ENCODE data around the gene SLC38A7.
"Not testable (repeated sequence)": the region's sequence is repeated elsewhere in the genome, so short reads cannot be mapped to it uniquely, and the experiment has no call there.

The SLC38A7 gene

DNA sequence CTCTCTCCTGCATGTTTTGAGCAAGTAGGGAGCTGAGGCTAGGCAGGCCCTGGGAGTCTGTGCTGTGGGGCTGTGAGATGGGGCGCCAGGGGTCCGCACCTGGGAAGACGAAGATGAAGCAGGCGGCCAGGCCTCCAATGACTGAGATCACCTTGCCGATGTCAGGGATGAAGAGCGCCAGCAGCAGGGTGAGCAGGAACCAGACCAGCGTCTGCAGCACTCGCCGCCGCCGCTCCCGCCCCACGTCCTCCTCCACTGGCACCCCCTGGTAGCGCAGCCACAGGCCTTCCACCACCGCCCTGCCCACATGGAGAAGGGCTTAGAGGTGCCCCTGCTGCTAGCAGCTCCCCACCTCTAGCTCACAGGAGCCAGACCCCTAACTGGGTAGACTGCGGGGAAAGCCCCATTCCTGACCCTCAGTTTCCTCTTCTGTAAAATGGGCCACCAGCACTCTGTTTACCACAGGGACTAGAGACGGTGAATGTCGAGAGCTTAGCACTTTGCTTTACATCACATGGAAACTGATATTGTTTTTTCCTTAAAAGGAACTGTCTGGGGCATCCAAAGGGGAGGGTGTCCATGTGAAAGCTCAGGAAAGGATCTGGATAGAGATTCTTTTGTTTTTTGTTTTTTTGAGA is 13.5 kb downstream of the SLC38A7 start:
- TF ChIP-seq, protein P1, sequence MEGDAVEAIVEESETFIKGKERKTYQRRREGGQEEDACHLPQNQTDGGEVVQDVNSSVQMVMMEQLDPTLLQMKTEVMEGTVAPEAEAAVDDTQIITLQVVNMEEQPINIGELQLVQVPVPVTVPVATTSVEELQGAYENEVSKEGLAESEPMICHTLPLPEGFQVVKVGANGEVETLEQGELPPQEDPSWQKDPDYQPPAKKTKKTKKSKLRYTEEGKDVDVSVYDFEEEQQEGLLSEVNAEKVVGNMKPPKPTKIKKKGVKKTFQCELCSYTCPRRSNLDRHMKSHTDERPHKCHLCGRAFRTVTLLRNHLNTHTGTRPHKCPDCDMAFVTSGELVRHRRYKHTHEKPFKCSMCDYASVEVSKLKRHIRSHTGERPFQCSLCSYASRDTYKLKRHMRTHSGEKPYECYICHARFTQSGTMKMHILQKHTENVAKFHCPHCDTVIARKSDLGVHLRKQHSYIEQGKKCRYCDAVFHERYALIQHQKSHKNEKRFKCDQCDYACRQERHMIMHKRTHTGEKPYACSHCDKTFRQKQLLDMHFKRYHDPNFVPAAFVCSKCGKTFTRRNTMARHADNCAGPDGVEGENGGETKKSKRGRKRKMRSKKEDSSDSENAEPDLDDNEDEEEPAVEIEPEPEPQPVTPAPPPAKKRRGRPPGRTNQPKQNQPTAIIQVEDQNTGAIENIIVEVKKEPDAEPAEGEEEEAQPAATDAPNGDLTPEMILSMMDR (IDR thresholded peaks at IDR 0.05; ENCODE audit: insufficient read depth, missing control alignments), result no peak
- FAIRE-seq, result no peak
- no peak for DNase-seq (ENCODE audit: insufficient read length, low spot score)

DNA sequence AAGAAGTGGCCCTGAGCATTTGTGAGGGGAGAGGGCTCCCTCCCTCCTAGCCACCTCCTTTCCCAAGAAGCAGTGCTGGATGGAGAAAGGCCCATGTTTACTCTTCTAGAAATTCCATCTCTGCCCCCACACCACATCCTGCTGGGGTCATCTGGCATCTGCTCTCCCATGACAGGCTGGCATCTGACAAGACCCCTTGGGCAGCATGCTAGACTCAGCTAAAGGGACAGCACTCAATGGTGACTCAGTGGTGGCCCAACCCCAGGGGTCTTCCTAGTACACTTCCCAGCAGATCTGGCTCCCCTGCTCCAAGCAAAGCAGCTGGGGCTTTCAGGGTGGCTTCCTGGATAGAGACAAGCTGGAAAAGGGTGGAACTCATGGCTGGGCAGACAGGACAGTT is 14.4 kb downstream of the SLC38A7 start:
- TF ChIP-seq, protein P1 (IDR thresholded peaks at IDR 0.05; ENCODE audit: insufficient read depth, missing control alignments), result no peak
- FAIRE-seq, result no peak
- DNase-seq (ENCODE audit: insufficient read length, low spot score), result no peak

DNA sequence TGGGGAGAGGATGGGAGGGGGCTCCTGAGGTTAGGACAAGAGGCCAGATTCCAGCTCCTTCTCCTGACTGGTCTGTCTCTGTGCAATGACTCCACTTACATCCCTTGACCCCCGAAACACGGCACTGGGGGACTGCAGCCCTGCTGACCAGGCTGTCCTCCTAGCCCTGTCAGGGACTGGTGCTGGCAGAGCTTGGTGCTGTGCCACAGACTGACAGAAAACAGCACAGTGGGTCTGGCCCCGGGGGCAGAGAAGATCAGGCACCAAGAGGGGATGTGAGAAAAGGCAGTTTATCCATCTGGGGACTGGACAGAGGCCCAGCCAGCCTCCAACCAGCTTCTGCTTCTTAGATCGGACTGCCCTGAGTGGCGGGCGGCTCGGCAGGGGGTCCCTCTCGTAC is 19.4 kb downstream of the SLC38A7 start:
- no peak for FAIRE-seq

DNA sequence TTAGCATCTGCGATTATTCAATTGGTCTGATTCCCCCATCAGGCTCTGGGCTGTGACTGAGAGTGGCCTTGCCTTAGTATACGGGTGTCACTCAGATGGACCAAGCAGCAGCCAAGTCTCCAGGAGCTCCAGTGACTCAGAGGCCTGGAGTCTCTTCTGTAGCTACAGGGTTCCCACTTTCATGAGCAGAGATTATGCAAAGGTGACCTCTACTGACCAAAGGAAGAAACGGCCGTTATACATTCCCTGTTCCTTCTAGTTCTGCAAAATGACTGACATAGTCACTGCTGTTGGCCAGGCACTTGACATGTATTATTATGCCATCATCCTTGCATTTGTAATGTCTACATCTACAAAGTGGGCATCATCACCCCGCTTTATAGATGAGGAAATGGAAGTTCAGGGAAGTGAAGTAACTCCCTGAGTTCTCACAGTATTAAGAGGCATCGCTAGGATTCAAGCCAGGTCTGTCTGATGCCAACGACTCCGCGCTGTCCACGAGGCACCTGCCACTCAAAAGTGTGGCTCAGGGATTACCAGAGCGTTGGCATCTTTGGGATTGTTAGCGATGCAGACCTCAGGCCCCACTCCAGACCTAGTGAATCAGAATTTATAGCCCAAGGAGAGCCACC is 23.3 kb downstream of the SLC38A7 start:
- DNase-seq (ENCODE audit: insufficient read length, low spot score), result peak; percentile 38
- FAIRE-seq, result no peak
- TF ChIP-seq, protein P1 (IDR thresholded peaks at IDR 0.05; ENCODE audit: insufficient read depth, missing control alignments), result peak; percentile 69

More for the DNA sequence above, 19.4 kb downstream of the SLC38A7 start:
- no peak for DNase-seq (ENCODE audit: insufficient read length, low spot score)
- TF ChIP-seq, protein P1 (IDR thresholded peaks at IDR 0.05; ENCODE audit: insufficient read depth, missing control alignments), result no peak

DNA sequence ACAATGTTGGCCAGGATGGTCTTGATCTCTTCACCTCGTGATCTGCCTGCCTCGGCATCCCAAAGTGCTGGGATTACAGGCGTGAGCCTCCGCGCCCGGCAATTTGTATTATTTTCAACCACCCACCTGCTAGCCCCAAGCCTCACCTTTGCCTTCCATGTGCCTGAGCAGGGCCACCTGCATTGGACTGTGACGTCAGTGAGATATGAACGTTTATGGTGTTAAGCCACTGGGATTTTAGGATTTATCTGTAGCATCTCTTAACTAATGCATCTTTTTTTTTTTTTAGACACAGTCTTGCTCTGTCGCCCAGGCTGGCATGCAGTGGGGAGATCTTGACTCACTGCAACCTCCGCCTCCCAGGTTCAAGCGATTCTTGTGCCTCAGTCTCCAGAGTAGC is 24.7 kb downstream of the SLC38A7 start:
- FAIRE-seq; DNase-seq (ENCODE audit: insufficient read length, low spot score): not testable (repeated sequence)

DNA sequence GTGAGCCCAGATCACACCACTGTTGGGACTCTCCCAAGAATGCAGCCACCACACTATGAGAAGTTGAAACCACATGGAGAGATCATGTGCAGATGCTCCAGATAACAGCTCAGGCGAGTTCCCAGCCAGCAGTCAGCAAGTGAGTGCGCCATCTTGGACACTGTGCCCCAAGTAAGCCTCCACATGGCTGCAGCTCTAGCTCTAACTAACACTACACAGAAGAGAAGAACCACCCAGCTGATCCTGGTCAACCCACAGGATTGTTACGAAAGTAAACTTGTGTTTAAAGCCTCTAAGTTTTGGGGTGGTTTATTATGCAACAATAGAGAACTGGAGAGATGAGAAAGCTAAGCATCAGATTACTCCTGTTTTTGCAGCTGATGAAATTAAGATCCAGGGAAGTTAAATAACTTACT is 25.8 kb downstream of the SLC38A7 start:
- FAIRE-seq (no peak), DNase-seq (ENCODE audit: insufficient read length, low spot score) (no peak)
- TF ChIP-seq, protein P1 (IDR thresholded peaks at IDR 0.05; ENCODE audit: insufficient read depth, missing control alignments), result no peak

DNA sequence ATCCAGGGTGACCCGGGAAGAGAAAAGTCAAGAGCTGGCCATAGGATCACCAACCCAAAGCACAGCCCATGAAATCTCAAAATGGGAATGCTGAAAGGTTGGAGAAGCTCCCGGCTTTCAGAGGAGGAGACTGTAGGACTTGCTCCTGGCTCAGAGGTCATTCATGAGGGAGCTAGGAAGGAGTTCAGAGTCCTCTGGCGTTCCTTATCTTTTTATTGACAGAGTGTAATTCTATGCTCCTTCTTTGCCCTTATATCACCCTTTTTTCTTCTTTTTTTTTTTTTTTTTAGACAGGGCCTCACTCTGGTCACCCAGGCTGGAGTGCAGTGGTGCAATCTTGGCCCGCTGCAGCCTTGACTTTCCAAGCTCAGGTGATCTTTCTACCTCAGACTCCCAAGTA is 27.7 kb downstream of the SLC38A7 start:
- DNase-seq (ENCODE audit: insufficient read length, low spot score), result no peak
- TF ChIP-seq, protein P1 (IDR thresholded peaks at IDR 0.05; ENCODE audit: insufficient read depth, missing control alignments), result no peak
- FAIRE-seq, result no peak

Data from D721Med (cell line).